ENCODE data around the gene FRRS1L. TPM values are rescaled to one million over a fixed set of nuclear protein-coding genes. Genes with fewer than 3 reads are reported as not detected.

FRRS1L gene
- total RNA-seq, 4 donors from 2014 or later = 1.5 to 12.6 (median 2.8) TPM

GRCh38 chr9:109193974-109194556 lies 27.0 kb upstream of the FRRS1L start:
- Histone ChIP-seq H3K4me1 (no peaks in the 10 kb centered on the region), H3K36me3 (peaks cover 0 to 31% (median 0%) of the 10 kb centered on the region in 3 donors), H3K9me3 (no peaks in the 10 kb centered on the region), H3K27ac (no peak overlapping the region), H3K4me3 (no peak overlapping the region), H3K27me3 (no peaks in the 10 kb centered on the region)
- TF ChIP-seq EP300 (IDR thresholded peaks at IDR 0.05) (no peak), CTCF (IDR thresholded peaks at IDR 0.05) (no peak), POLR2A (IDR thresholded peaks at IDR 0.05) (no peak)
- 57 to 59% methylated on average over 7 to 11 of the region's 11 CpGs for WGBS, 2 donors
- no peak for DNase-seq (ENCODE audit: low spot score in 2 of 2)

GRCh38 chr9:109192732-109193361 lies 25.8 kb upstream of the FRRS1L start:
- WGBS, 2 donors = 45 to 53% methylated on average over 7 of the region's 7 CpGs
- Histone ChIP-seq H3K27me3 (no peaks in the 10 kb centered on the region), H3K4me3 (no peak overlapping the region), H3K9me3 (no peaks in the 10 kb centered on the region), H3K36me3 (peaks cover 0 to 28% (median 0%) of the 10 kb centered on the region in 3 donors), H3K27ac (no peak overlapping the region), H3K4me1 (no peaks in the 10 kb centered on the region)
- no peak for DNase-seq (ENCODE audit: low spot score in 2 of 2)
- TF ChIP-seq POLR2A (IDR thresholded peaks at IDR 0.05) (no peak), EP300 (IDR thresholded peaks at IDR 0.05) (no peak), CTCF (IDR thresholded peaks at IDR 0.05) (peak in 2 of 5 experiments; percentile 19 to 26)

- no peaks in the 10 kb centered on the region for H3K4me1 ChIP-seq
- no peak overlapping the region for H3K4me3 ChIP-seq
- H3K9me3 ChIP-seq = no peaks in the 10 kb centered on the region
- no peak overlapping the region for H3K27ac ChIP-seq
- H3K36me3 ChIP-seq = peaks cover 0 to 28% (median 0%) of the 10 kb centered on the region in 3 donors
- 88 to 94% methylated on average over 9 of the region's 9 CpGs for WGBS, 2 donors
- DNase-seq (ENCODE audit: low spot score in 2 of 2) = no peak
- TF ChIP-seq POLR2A (IDR thresholded peaks at IDR 0.05) (no peak), EP300 (IDR thresholded peaks at IDR 0.05) (no peak), CTCF (IDR thresholded peaks at IDR 0.05) (no peak)
- no peaks in the 10 kb centered on the region for H3K27me3 ChIP-seq
Measured at GRCh38 chr9:109191746-109192145, 24.7 kb upstream of the FRRS1L start.

GRCh38 chr9:109190151-109190550 lies 23.1 kb upstream of the FRRS1L start:
- no peak overlapping the region for H3K27ac ChIP-seq
- TF ChIP-seq CTCF (IDR thresholded peaks at IDR 0.05) (no peak), EP300 (IDR thresholded peaks at IDR 0.05) (no peak), POLR2A (IDR thresholded peaks at IDR 0.05) (no peak)
- no peak for DNase-seq (ENCODE audit: low spot score in 2 of 2)
- whole genome bisulfite sequencing, 2 donors = 87 to 89% methylated on average over 1 of the region's 1 CpG
- H3K27me3 ChIP-seq = no peaks in the 10 kb centered on the region
- peaks cover 0 to 37% (median 0%) of the 10 kb centered on the region in 3 donors for H3K36me3 ChIP-seq
- no peaks in the 10 kb centered on the region for H3K4me1 ChIP-seq
- H3K9me3 ChIP-seq = no peaks in the 10 kb centered on the region
- no peak overlapping the region for H3K4me3 ChIP-seq

- H3K27me3 ChIP-seq = no peaks in the 10 kb centered on the region
- DNase-seq (ENCODE audit: low spot score in 2 of 2) = no peak
- H3K4me1 ChIP-seq = no peaks in the 10 kb centered on the region
- no peak overlapping the region for H3K27ac ChIP-seq
- TF ChIP-seq CTCF (IDR thresholded peaks at IDR 0.05) = no peak
- TF ChIP-seq POLR2A (IDR thresholded peaks at IDR 0.05) = no peak
- TF ChIP-seq EP300 (IDR thresholded peaks at IDR 0.05) = no peak
- WGBS, 2 donors = 63 to 66% methylated on average over 9 of the region's 9 CpGs
- no peaks in the 10 kb centered on the region for H3K9me3 ChIP-seq
- H3K36me3 ChIP-seq = peaks cover 0 to 37% (median 0%) of the 10 kb centered on the region in 3 donors
- H3K4me3 ChIP-seq = no peak overlapping the region
Measured at GRCh38 chr9:109186857-109187520, 19.9 kb upstream of the FRRS1L start.
